Endothelial cell of umbilical vein (primary cell): Measurements from ENCODE around the gene COL1A2. TPM values are rescaled to one million over a fixed set of nuclear protein-coding genes. Genes with fewer than 3 reads are reported as not detected.

Experiments
- BruUV-seq: library from RNA; stranded (reverse); fragments of 400-500 nt; replicated peaks from 2 replicates; lab custom pipeline; 2021; lab: Mats Ljungman, UMichigan
- CTCF ChIA-PET: fragments of 300-600, 350-600 bp; sonication (Branson Sonifier 250); formaldehyde crosslinking; loops from one replicate; lab custom pipeline; 2021; ENCODE audit warnings: antibody characterized with exemption, inconsistent platforms; lab: Charles Lee
- POLR2A ChIA-PET: fragments of 300-600, 350-600 bp; sonication (Branson Sonifier 250); formaldehyde crosslinking; loops from one replicate; lab custom pipeline; 2021; ENCODE audit warnings: antibody characterized with exemption, inconsistent platforms; lab: Charles Lee
- DNase-seq: peaks from one replicate; pipeline ENCODE4 v3.0.0-alpha.2; 2011; ENCODE audit warnings: low read depth, low spot score
- FAIRE-seq: peaks from 2 replicates; lab custom pipeline; 2011; peaks lifted over from hg19 to GRCh38; lab: Jason Lieb, UNC
- H2AFZ ChIP-seq: 2 replicates; pipeline ENCODE4 v1.6.0; 2012; ENCODE audit warnings: low read depth, low read length, control low read depth, inconsistent platforms
- H3K27ac ChIP-seq: 2 replicates; pipeline ENCODE4 v1.5.1; 2011; ENCODE audit warnings: low read depth, mild to moderate bottlenecking, control low read depth, low read length, moderate library complexity; ENCODE audit not compliant: insufficient read depth
- H3K27me3 ChIP-seq, 2 experiments: 2 replicates each; pipeline versions ENCODE4 v1.6.0 to v1.6.1; 2011; ENCODE audit warnings: low read length in 2 of 2, mixed read lengths in 1 of 2; ENCODE audit not compliant: control insufficient read depth in 2 of 2, insufficient read depth in 2 of 2
- H3K36me3 ChIP-seq, 2 experiments: 2 replicates in 1 of 2; 3 replicates in 1 of 2; pipeline ENCODE4 v1.5.1; 2011; ENCODE audit warnings: low read length in 2 of 2, mild to moderate bottlenecking in 1 of 2, moderate library complexity in 1 of 2; ENCODE audit not compliant: control insufficient read depth in 2 of 2, insufficient read depth in 2 of 2; ENCODE audit errors: extremely low read depth in 1 of 2
- H3K4me1 ChIP-seq: 3 replicates; pipeline ENCODE4 v1.5.1; 2011; ENCODE audit warnings: mild to moderate bottlenecking, low read length; ENCODE audit not compliant: control insufficient read depth, insufficient read depth; ENCODE audit errors: extremely low read depth
- H3K4me2 ChIP-seq: 2 replicates; pipeline ENCODE4 v1.6.1; 2011; ENCODE audit warnings: low read length, control low read depth, mixed read lengths; ENCODE audit not compliant: insufficient read depth
- H3K4me3 ChIP-seq, 3 experiments: fragments of 200-600 bp in 1 of 3; sonication (generic), shearing (Covaris generic) in 1 of 3; replicated peaks in 1 of 3; 2 replicates each; pipeline ENCODE4 v1.5.1; 2011 to 2016; ENCODE audit warnings: control low read depth in 3 of 3, low read length in 3 of 3, mild to moderate bottlenecking in 2 of 3, inconsistent platforms in 1 of 3, low read depth in 1 of 3, moderate library complexity in 1 of 3; ENCODE audit not compliant: insufficient read depth in 1 of 3
- H3K79me2 ChIP-seq: 2 replicates; pipeline ENCODE4 v1.6.0; 2012; ENCODE audit warnings: low read length, inconsistent platforms; ENCODE audit not compliant: control insufficient read depth, insufficient read depth
- H3K9ac ChIP-seq: replicated peaks from 2 replicates; pipeline ENCODE3; 2011; ENCODE audit warnings: low read length, control low read depth; ENCODE audit not compliant: insufficient read depth; ENCODE audit errors: extremely low read depth
- H3K9me1 ChIP-seq: replicated peaks from 3 replicates; pipeline ENCODE4 v1.6.0; 2011; ENCODE audit warnings: mild to moderate bottlenecking, low read length; ENCODE audit not compliant: control insufficient read depth, insufficient read depth; ENCODE audit errors: extremely low read depth
- H3K9me3 ChIP-seq: replicated peaks from 2 replicates; pipeline ENCODE4 v1.5.1; 2012; ENCODE audit warnings: low read length, inconsistent platforms; ENCODE audit not compliant: control insufficient read depth, insufficient read depth
- H4K20me1 ChIP-seq: replicated peaks from 2 replicates; pipeline ENCODE3; 2011; ENCODE audit warnings: mild to moderate bottlenecking, low read length; ENCODE audit not compliant: control insufficient read depth, insufficient read depth; ENCODE audit errors: extremely low read depth
- EZH2 ChIP-seq: IDR thresholded peaks from 2 replicates; pipeline ENCODE4 v1.6.1; 2012; ENCODE audit warnings: borderline replicate concordance, low read depth, mild to moderate bottlenecking, moderate library complexity, low read length, inconsistent platforms; ENCODE audit not compliant: severe bottlenecking
- FOS ChIP-seq: IDR thresholded peaks from 2 replicates; pipeline ENCODE4 v1.6.1; 2011; ENCODE audit warnings: mild to moderate bottlenecking, low read length, moderate library complexity, borderline replicate concordance; ENCODE audit not compliant: insufficient read depth
- GATA2 ChIP-seq: IDR thresholded peaks from 2 replicates; pipeline ENCODE4 v1.7.0; 2011; ENCODE audit warnings: low read depth, mild to moderate bottlenecking, moderate library complexity, mixed read lengths, low read length; ENCODE audit not compliant: insufficient read length, insufficient read depth
- JUN ChIP-seq: IDR thresholded peaks from 2 replicates; pipeline ENCODE4 v1.6.1; 2011; ENCODE audit warnings: borderline replicate concordance, low read depth; ENCODE audit not compliant: insufficient read length, insufficient read depth
- MYC ChIP-seq: IDR thresholded peaks from one replicate; pipeline ENCODE4 v1.6.1; 2011; ENCODE audit warnings: mild to moderate bottlenecking, low read depth, low read length
- POLR2A ChIP-seq: IDR thresholded peaks from 2 replicates; pipeline ENCODE4 v1.6.1; 2012; ENCODE audit warnings: low read depth, mild to moderate bottlenecking, control low read depth, low read length
- POLR2AphosphoS5 ChIP-seq: IDR thresholded peaks from 2 replicates; pipeline ENCODE4 v1.6.1; 2012; ENCODE audit warnings: low read depth, mild to moderate bottlenecking, control low read depth, low read length, moderate library complexity; ENCODE audit not compliant: insufficient read depth
- dilution Hi-C: fragments of 300-500 bp; cut with MboI; formaldehyde crosslinking; loops from one replicate; pipeline ENCODE4 v1.15.0; 2019; ENCODE audit warnings: low sequenced_read_pairs; ENCODE audit not compliant: extremely low pct_ligation_motif_present
- intact Hi-C: fragments of 100-400 bp; cut with micrococcal nuclease; formaldehyde crosslinking; loops from one replicate; pipeline ENCODE4 v1.10.0; 2022
- polyA plus RNA-seq, 4 experiments: library from polyadenylated mRNA; depleted of rRNA in 3 of 4; stranded (reverse) in 3 of 4; unstranded in 1 of 4; fragments of >200 nt; gene quantifications; 2 replicates each; pipeline versions ENCODE4 v1.2.1 to v1.2.3, GENCODE V29; 2011 to 2012; ENCODE audit warnings: missing spikeins in 1 of 4
- total RNA-seq: library from RNA; stranded (reverse); gene quantifications from 2 replicates; pipeline ENCODE4 v1.2.3, GENCODE V29; 2021
- TF ChIP-seq, protein P1 (sequence below), 2 donors: IDR thresholded peaks; 1 replicate in 1 of 2; 2 replicates in 1 of 2; pipeline ENCODE4 v1.5.1; 2011; ENCODE audit warnings: low read length in 2 of 2, mild to moderate bottlenecking in 2 of 2, moderate library complexity in 2 of 2, control low read depth in 1 of 2, inconsistent platforms in 1 of 2, low read depth in 1 of 2; ENCODE audit not compliant: insufficient read depth in 1 of 2; ENCODE audit errors: extremely low read depth in 1 of 2
- TF ChIP-seq, protein P2 (sequence below): IDR thresholded peaks from 2 replicates; pipeline ENCODE4 v1.6.1; 2011; ENCODE audit not compliant: insufficient read depth, insufficient read length

COL1A2 gene
- total and polyA plus RNA-seq, 2 donors (not counting 3 experiments of a cell fraction or from before 2014, with no cell fraction given): 28.9 to 40.8 TPM

DNA sequence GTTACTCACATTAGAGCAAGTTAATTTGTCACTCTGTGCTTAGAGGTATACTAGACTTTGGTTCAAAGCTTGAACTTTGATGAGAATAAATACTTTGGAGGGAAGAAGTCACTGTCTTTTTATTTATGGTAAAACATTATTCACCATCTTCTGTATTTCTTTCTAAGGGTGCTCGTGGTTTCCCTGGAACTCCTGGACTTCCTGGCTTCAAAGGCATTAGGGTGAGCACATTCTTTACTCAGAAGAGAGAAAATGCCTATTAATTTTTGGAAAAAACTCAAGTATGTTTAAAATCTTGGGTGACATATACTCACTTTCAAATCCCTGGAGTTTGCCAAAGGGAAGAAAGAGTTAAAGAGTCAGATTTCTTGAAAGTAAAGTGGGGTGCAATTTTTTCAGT, 10.8 kb downstream of the COL1A2 start:
- FAIRE-seq (no peak), DNase-seq (no peak)
- peaks cover 7% of the 10 kb centered on the region for H3K4me1 ChIP-seq
- no peaks in the 10 kb centered on the region for H3K27me3 ChIP-seq
- intact Hi-C loops (no loop called here), dilution Hi-C loops (no loop called here)
- H3K9me1 ChIP-seq: no peaks in the 10 kb centered on the region
- ChIA-PET POLR2A (no interaction called here), CTCF (no interaction called here)
- H3K9ac ChIP-seq: no peak overlapping the region
- H2AFZ ChIP-seq: no peak overlapping the region
- H3K4me2 ChIP-seq: no peak overlapping the region
- H3K36me3 ChIP-seq: peaks cover 0 to 4% of the 10 kb centered on the region in 2 experiments
- no peaks in the 10 kb centered on the region for H3K79me2 ChIP-seq
- H4K20me1 ChIP-seq: no peaks in the 10 kb centered on the region
- no peak overlapping the region for H3K4me3 ChIP-seq
- BruUV-seq: no TSS peak
- TF ChIP-seq FOS (no peak), JUN (no peak), GATA2 (no peak), POLR2A (no peak), POLR2AphosphoS5 (no peak), MYC (no peak), EZH2 (no peak)
- TF ChIP-seq, protein P1, sequence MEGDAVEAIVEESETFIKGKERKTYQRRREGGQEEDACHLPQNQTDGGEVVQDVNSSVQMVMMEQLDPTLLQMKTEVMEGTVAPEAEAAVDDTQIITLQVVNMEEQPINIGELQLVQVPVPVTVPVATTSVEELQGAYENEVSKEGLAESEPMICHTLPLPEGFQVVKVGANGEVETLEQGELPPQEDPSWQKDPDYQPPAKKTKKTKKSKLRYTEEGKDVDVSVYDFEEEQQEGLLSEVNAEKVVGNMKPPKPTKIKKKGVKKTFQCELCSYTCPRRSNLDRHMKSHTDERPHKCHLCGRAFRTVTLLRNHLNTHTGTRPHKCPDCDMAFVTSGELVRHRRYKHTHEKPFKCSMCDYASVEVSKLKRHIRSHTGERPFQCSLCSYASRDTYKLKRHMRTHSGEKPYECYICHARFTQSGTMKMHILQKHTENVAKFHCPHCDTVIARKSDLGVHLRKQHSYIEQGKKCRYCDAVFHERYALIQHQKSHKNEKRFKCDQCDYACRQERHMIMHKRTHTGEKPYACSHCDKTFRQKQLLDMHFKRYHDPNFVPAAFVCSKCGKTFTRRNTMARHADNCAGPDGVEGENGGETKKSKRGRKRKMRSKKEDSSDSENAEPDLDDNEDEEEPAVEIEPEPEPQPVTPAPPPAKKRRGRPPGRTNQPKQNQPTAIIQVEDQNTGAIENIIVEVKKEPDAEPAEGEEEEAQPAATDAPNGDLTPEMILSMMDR (IDR thresholded peaks at IDR 0.05; ENCODE audit: extremely low read depth in 1 of 2, insufficient read depth in 1 of 2, low read depth in 1 of 2, low read length in 2 of 2): no peak
- TF ChIP-seq, protein P2, sequence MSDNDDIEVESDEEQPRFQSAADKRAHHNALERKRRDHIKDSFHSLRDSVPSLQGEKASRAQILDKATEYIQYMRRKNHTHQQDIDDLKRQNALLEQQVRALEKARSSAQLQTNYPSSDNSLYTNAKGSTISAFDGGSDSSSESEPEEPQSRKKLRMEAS: no peak
- H3K9me3 ChIP-seq: no peaks in the 10 kb centered on the region
- H3K27ac ChIP-seq: no peak overlapping the region
